NK-92 (cell line): Measurements from ENCODE around the gene GET4.
"Not testable (repeated sequence)": the region's sequence is repeated elsewhere in the genome, so short reads cannot be mapped to it uniquely, and the experiment has no call there.

ENCODE experiments used
- DNase-seq: peaks from one replicate; lab custom pipeline; 2025; ENCODE audit not compliant: unreplicated experiment; lab: John Stamatoyannopoulos, UW

The GET4 gene

DNA sequence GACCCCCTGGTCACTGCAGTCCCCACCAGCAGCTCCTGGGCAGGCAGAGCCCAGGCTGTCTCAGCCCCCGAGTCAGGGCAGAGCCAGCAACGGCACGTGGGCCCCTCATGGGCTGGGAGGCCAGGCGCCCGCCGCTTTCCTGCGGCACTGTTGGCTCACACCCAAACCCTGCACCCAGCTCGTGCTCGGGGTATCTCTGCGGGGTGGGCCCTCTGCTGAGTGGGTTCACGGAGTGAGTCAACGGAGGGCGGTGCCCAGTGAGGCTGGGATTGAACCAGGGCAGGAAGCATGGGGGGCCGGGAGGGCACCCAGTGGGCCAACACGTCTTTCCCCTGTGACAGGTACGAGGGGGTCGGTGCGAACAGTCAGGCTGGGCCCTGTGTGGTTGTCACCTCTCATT lies 49.2 kb downstream of the GET4 start:
- DNase-seq: no peak

- DNase-seq: no peak
Measured at GRCh38 chr7:926061-927030, 50.0 kb downstream of the GET4 start.

- no peak for DNase-seq
Measured at GRCh38 chr7:927031-927671, 50.8 kb downstream of the GET4 start.

- no peak for DNase-seq
Measured at GRCh38 chr7:929311-929711, 53.0 kb downstream of the GET4 start.

GRCh38 chr7:930975-931758 lies 54.8 kb downstream of the GET4 start:
- DNase-seq: no peak

- DNase-seq: no peak
Measured at GRCh38 chr7:931871-932650, 55.7 kb downstream of the GET4 start.

- no peak for DNase-seq
Measured at GRCh38 chr7:932651-932975, 56.3 kb downstream of the GET4 start.

GRCh38 chr7:934469-935163 lies 58.3 kb downstream of the GET4 start:
- DNase-seq: no peak

- DNase-seq: no peak
Measured at GRCh38 chr7:935164-935873, 59.0 kb downstream of the GET4 start.

DNA sequence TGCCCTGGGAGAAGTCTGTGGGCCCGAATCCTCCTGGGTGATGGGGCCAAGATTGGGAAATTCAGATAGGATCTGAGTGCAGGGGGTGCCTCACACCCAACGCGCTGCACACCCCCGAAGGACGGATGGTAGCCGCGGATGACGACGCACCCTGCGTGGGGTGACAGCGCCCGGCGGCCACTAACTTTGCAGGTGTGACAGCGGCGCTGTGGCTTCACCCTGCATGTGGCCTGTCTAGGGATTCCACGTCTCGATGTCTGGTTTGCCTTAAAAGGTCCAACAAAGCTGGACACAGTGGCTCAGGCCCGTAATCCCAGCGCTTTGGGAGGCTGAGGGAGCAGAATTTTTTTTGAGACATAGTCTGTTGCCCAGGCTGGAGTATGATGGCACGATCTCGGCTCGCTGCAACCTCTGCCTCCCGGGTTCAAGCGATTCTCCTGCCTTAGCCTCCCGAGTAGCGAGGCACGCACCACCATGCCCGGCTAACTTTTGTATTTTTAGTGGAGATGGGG lies 59.6 kb downstream of the GET4 start:
- DNase-seq: no peak

DNA sequence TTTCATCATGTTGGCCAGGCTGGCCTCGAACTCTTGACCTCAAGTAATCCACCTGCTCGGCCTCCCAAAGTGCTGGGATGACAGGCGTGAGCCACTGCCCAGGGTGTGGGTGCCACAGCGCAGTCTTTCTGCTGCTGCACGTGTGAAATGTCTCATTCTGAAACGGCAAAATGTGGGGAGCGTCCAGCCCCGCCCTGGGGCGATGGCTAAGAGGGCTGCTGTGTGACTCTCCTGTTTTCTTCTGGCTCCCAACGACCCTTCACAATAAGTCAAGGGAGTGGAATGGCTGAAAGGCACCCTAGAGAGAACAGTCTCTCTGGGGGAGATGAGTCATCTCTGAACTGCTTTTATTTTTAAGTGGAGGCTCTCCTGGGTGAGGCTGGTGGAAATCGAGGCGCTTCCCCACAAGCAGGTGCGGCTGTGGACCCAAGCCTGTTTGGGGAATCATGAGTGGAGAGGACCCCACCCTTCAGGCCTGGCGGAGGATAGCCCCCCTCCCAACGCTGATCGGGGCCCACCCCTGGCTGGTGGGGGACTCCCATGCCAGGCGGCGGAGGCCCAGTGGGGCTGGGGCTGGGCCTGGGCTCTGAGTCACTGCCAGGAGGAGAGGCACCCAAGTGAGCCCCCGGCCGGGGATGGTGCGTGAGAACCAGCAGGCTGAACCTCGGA lies 60.2 kb downstream of the GET4 start:
- no peak for DNase-seq

GRCh38 chr7:937856-938484 lies 61.6 kb downstream of the GET4 start:
- DNase-seq: no peak

DNA sequence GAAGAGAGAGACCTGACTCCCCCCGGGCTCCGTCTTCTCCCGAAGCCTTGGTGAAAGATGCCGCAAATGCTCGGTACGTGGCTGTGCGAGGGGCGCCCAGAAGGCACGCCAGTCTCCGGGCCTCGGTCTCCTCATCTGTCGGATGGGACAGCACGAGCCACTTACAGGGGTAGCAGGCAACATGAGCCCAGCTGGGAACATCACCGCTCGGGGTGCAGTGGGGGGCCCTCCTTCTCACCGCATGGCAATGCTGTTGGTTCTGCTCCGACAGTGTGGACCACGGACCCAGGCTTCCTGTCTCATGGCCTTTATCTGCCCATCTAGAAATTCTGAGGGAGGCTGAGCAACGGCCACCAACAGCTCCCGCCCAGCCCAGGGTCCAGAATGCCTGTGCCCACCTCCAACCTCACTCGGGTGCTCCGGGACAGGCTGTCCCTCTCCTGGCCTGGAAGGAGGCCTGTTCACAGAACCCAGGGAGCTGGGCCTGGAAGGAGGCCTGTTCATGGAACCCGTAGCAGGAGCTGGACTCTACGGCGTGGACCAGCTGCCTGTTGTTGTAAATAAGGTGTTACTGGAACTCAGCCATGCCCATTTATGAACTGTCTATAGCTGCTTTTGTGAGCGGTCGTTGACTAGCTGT lies 62.3 kb downstream of the GET4 start:
- DNase-seq: no peak

DNA sequence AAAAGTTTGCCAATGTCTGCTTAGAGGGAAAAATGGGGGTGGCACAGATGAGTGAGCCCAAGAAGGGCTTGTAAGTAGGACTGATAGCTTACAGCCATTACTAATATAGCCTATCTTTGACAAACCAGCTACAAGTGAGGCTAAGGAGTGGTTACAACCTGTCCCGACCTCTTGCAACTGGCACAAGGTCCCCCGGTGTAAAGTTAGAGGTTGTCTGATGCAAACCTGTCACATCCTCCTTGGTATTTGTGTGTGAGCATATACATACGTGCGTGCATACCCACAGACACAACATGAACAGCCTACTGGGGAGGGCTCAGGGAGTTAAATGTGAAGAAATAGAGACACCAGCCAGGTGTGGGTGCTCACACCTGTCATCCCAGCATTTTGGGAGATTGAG lies 63.5 kb downstream of the GET4 start:
- no peak for DNase-seq

DNA sequence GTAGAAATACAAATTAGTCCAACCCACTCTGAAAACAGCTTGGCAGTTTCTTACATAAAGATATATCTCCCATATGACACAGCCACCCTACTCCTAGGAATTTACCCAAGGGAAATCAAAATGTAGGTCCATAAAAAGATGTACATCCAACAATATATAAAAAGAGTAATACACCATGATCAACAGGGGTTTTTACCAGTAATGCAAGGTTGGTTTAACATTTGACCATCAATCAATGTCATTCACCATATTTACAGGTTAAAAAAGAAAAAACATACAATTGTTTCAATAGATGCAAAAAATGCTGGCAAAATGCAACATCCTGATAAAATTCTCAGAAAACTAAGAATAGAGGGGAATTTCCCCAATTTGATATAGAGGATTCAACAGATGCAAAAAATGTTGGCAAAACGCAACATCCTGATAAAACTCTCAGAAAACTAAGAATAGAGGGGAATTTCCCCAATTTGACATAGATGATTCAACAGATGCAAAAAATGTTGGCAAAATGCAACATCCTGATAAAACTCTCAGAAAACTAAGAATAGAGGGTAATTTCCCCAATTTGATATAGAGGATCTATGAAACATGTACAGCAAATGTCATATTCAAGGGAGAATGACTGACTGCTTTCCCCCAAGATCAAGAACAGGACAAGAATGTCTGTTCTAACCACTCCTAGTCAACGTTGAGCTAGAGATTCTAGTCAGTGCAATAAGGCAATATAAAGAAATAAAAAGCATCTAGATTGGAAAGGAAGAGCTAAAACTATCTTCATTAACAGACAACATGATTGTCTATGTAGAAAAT lies 64.5 kb downstream of the GET4 start:
- no peak for DNase-seq

GRCh38 chr7:943793-944192 lies 67.4 kb downstream of the GET4 start:
- DNase-seq: not testable (repeated sequence)

DNA sequence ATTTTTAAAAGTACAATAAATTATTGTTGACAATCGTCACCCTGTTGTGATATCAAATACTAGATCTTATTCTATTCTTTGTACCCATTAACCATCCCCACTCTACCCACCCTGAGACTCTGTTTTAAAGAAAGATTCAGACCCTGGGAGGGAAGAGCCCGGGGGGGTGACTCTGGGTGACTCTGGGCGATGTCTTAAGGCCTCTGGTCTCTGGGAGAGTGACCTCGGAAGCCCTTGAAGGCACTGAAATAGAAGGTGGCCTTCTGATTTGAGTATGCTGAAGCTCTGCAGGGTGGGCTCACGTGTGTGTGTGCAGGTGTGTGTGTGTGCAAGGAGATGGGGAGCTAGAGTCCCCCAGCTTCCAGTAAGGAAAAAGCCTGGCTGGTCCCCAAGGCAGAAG lies 68.4 kb downstream of the GET4 start:
- no peak for DNase-seq
